Astrocyte (in vitro differentiated cells and primary cell): ENCODE results near the gene ARCN1.

Source experiments
- EZH2 ChIP-seq: IDR thresholded peaks from 2 replicates; pipeline ENCODE4 v1.6.1; 2012; ENCODE audit warnings: mild to moderate bottlenecking, low read length, inconsistent platforms; ENCODE audit not compliant: insufficient read depth
- TF ChIP-seq, protein P1 (sequence below): IDR thresholded peaks from 2 replicates; pipeline ENCODE4 v1.5.1; 2011; ENCODE audit warnings: low read depth, mild to moderate bottlenecking, inconsistent platforms, low read length, moderate library complexity; ENCODE audit not compliant: insufficient read depth

- TF ChIP-seq, protein P1, sequence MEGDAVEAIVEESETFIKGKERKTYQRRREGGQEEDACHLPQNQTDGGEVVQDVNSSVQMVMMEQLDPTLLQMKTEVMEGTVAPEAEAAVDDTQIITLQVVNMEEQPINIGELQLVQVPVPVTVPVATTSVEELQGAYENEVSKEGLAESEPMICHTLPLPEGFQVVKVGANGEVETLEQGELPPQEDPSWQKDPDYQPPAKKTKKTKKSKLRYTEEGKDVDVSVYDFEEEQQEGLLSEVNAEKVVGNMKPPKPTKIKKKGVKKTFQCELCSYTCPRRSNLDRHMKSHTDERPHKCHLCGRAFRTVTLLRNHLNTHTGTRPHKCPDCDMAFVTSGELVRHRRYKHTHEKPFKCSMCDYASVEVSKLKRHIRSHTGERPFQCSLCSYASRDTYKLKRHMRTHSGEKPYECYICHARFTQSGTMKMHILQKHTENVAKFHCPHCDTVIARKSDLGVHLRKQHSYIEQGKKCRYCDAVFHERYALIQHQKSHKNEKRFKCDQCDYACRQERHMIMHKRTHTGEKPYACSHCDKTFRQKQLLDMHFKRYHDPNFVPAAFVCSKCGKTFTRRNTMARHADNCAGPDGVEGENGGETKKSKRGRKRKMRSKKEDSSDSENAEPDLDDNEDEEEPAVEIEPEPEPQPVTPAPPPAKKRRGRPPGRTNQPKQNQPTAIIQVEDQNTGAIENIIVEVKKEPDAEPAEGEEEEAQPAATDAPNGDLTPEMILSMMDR = no peak
- no peak for TF ChIP-seq EZH2
These were observed 47.9 kb upstream of the ARCN1 start for GRCh38 chr11:118524356-118524755.
